OCI-LY7 (cell line): ENCODE results near the gene LMO2. TPM values are rescaled to one million over a fixed set of nuclear protein-coding genes. Genes with fewer than 3 reads are reported as not detected.

Experiments
- BruUV-seq: library from RNA; stranded (reverse); fragments of 400-500 nt; replicated peaks from 2 replicates; lab custom pipeline; 2021; lab: Mats Ljungman, UMichigan
- CTCF ChIA-PET: fragments of 300-600 bp; sonication (Branson Sonifier 250); formaldehyde crosslinking; loops from one replicate; lab custom pipeline; 2022; ENCODE audit warnings: antibody characterized with exemption; ENCODE audit not compliant: unreplicated experiment; lab: Charles Lee
- POLR2A ChIA-PET: fragments of 300-600 bp; sonication (Branson Sonifier 250); formaldehyde crosslinking; loops from one replicate; lab custom pipeline; 2022; ENCODE audit warnings: antibody characterized with exemption; lab: Charles Lee
- DNase-seq: peaks from one replicate; pipeline ENCODE4 v3.0.0-alpha.2; 2015; ENCODE audit warnings: low spot score
- H2AFZ ChIP-seq: fragments of 200-600 bp; sonication (generic), shearing (Covaris generic); 2 replicates; pipeline ENCODE4 v1.6.1; 2014; ENCODE audit warnings: mild to moderate bottlenecking, antibody characterized with exemption, low read length, moderate library complexity
- H3K27ac ChIP-seq: fragments of 200-600 bp; sonication (generic); 2 replicates; pipeline ENCODE4 v1.5.1; 2014; ENCODE audit warnings: mixed run types, low read depth, mild to moderate bottlenecking, moderate library complexity, low read length, inconsistent platforms; ENCODE audit not compliant: poor library complexity, severe bottlenecking
- H3K36me3 ChIP-seq: fragments of 200-600 bp; sonication (generic); 2 replicates; pipeline ENCODE4 v1.6.1; 2014; ENCODE audit warnings: mild to moderate bottlenecking, antibody characterized with exemption, low read length, moderate library complexity, mixed read lengths; ENCODE audit not compliant: insufficient read depth
- H3K4me1 ChIP-seq: fragments of 200-600 bp; sonication (generic); 2 replicates; pipeline ENCODE4 v1.5.1; 2014; ENCODE audit warnings: mild to moderate bottlenecking, low read length; ENCODE audit not compliant: insufficient read depth, poor library complexity, severe bottlenecking
- H3K4me2 ChIP-seq: fragments of 200-600 bp; sonication (generic); 2 replicates; pipeline ENCODE4 v1.6.1; 2014; ENCODE audit warnings: mild to moderate bottlenecking, low read length
- H3K4me3 ChIP-seq: fragments of 200-600 bp; sonication (generic); 2 replicates; pipeline ENCODE4 v1.5.1; 2014; ENCODE audit warnings: mild to moderate bottlenecking, low read depth, low read length; ENCODE audit not compliant: poor library complexity, severe bottlenecking
- H3K79me2 ChIP-seq: fragments of 200-600 bp; sonication (generic); 2 replicates; pipeline ENCODE4 v1.6.1; 2016; ENCODE audit warnings: low read depth, mild to moderate bottlenecking, low read length, moderate library complexity, mixed read lengths; ENCODE audit not compliant: insufficient read depth
- H3K9me2 ChIP-seq: fragments of 200-600 bp; sonication (generic); 2 replicates; pipeline ENCODE4 v1.6.1; 2016; ENCODE audit warnings: mild to moderate bottlenecking, low read length, mixed read lengths; ENCODE audit not compliant: insufficient read depth
- H3K9me3 ChIP-seq: fragments of 200-600 bp; sonication (generic); 2 replicates; pipeline ENCODE4 v1.6.1; 2014; ENCODE audit warnings: mild to moderate bottlenecking, mixed run types, low read length, mixed read lengths
- H4K20me1 ChIP-seq: fragments of 200-600 bp; sonication (generic); 2 replicates; pipeline ENCODE4 v1.6.1; 2014; ENCODE audit warnings: mild to moderate bottlenecking, antibody characterized with exemption, low read length, moderate library complexity, mixed read lengths; ENCODE audit not compliant: insufficient read depth
- CTCF ChIP-seq: fragments of 200-600 bp; sonication (generic); conservative IDR thresholded peaks from 2 replicates; pipeline ENCODE4 v1.5.1; 2014; ENCODE audit warnings: mild to moderate bottlenecking, antibody characterized with exemption, low read length, moderate library complexity, mixed read lengths
- EZH2phosphoT487 ChIP-seq: fragments of 200-600 bp; sonication (generic); IDR thresholded peaks from 2 replicates; pipeline ENCODE4 v1.6.1; 2018; ENCODE audit warnings: low read depth, borderline replicate concordance, mild to moderate bottlenecking, mixed run types, antibody characterized with exemption, low read length, moderate library complexity, mixed read lengths
- intact Hi-C: fragments of 100-400 bp; cut with micrococcal nuclease; formaldehyde crosslinking; loops from one replicate; pipeline ENCODE4 v1.10.0; 2022; ENCODE audit not compliant: unreplicated experiment
- total RNA-seq, 2 experiments: library from RNA; depleted of rRNA in 1 of 2; stranded (reverse); fragments of >200 nt in 1 of 2; shearing (Covaris generic) in 1 of 2; gene quantifications; 2 replicates each; pipeline ENCODE4 v1.2.3, GENCODE V29; 2014 to 2022

LMO2 gene
- total RNA-seq, 2 experiments from 2014 or later: 0.89 TPM; not detected in 1

GRCh38 chr11:33930317-33931021 lies 38.6 kb upstream of the LMO2 start:
- Histone ChIP-seq H3K4me3 (no peak overlapping the region), H2AFZ (no peak overlapping the region), H3K9me3 (peaks cover 9% of the 10 kb centered on the region; the same call in 1 of the 2 replicates), H4K20me1 (no peaks in the 10 kb centered on the region), H3K79me2 (no peaks in the 10 kb centered on the region), H3K4me1 (no peaks in the 10 kb centered on the region), H3K4me2 (no peak overlapping the region), H3K36me3 (no peaks in the 10 kb centered on the region), H3K9me2 (no peaks in the 10 kb centered on the region), H3K27ac (no peak overlapping the region)
- CTCF ChIA-PET: no interaction called here
- DNase-seq: no peak
- no peak for TF ChIP-seq EZH2phosphoT487
- no peak for TF ChIP-seq CTCF
- POLR2A ChIA-PET: interaction anchor here (1.1 to 1.2 kb wide), 3 partner anchors 9 to 16 kb away, joined by 3 read pairs; no protein-coding TSS in a partner anchor
- intact Hi-C loops: no loop called here
- BruUV-seq: no TSS peak

- Histone ChIP-seq H3K9me3 (peaks cover 9% of the 10 kb centered on the region; the same call in 1 of the 2 replicates), H3K27ac (no peak overlapping the region), H3K4me3 (no peak overlapping the region), H3K79me2 (no peaks in the 10 kb centered on the region), H3K4me1 (no peaks in the 10 kb centered on the region), H4K20me1 (no peaks in the 10 kb centered on the region), H3K9me2 (no peaks in the 10 kb centered on the region), H3K36me3 (no peaks in the 10 kb centered on the region), H2AFZ (no peak overlapping the region), H3K4me2 (no peak overlapping the region)
- TF ChIP-seq EZH2phosphoT487 (no peak), CTCF (no peak)
- intact Hi-C loops: no loop called here
- ChIA-PET POLR2A (interaction anchor here (0.9 to 1.4 kb wide), 3 partner anchors 9 to 17 kb away, joined by 3 to 4 read pairs (median 4); no protein-coding TSS in a partner anchor), CTCF (no interaction called here)
- DNase-seq: no peak
- BruUV-seq: no TSS peak
Observed at GRCh38 chr11:33928564-33928963, 36.7 kb upstream of the LMO2 start.
